ENCODE data around the gene CITED4.

Gene CITED4, protein sequence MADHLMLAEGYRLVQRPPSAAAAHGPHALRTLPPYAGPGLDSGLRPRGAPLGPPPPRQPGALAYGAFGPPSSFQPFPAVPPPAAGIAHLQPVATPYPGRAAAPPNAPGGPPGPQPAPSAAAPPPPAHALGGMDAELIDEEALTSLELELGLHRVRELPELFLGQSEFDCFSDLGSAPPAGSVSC

DNA sequence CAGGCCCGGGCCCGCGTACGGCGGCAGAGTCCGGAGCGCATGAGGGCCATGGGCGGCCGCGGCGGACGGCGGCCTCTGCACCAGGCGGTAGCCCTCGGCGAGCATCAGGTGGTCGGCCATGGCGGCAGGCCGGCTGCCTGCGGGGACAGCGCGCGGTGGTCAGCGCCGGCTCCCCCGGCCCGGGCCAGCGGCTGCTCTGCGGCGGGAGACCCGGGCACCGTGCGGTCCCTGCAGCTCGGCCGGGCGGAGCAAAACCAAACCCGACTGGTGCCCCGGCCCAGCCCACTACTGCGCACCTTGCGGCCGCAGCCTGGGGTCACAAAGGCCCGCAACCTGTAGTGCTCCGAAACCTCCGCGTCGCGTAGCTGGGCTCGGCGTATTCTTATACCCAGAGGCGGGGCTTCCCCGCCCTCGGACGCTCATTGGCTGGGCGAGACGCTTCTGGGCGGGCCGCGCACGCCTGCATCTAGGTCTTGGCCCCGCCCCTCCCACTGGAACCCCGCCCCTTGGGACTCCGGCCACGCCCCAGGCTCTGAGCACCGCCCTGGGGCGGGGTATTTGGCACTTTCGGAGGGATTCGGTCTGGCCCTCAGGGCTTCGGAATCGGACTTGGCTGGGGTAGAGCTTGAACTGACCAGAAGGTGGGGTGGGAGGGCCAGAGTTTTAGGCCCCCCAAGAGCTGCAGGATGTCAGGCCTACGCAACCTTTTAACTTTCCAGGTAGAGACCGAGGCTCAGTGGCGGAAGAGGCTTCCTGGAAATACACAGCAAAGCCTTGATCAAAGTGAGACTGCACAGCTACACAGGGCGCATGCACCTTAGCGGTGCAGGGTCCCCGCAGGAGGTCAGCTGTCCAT, at the start of gene CITED4:
TSS of gene CITED4 (minus strand) at position 356 of the 856 bp plus-strand sequence. CDS start at position 120, 236 bp downstream.
- TF ChIP-seq, protein P1, sequence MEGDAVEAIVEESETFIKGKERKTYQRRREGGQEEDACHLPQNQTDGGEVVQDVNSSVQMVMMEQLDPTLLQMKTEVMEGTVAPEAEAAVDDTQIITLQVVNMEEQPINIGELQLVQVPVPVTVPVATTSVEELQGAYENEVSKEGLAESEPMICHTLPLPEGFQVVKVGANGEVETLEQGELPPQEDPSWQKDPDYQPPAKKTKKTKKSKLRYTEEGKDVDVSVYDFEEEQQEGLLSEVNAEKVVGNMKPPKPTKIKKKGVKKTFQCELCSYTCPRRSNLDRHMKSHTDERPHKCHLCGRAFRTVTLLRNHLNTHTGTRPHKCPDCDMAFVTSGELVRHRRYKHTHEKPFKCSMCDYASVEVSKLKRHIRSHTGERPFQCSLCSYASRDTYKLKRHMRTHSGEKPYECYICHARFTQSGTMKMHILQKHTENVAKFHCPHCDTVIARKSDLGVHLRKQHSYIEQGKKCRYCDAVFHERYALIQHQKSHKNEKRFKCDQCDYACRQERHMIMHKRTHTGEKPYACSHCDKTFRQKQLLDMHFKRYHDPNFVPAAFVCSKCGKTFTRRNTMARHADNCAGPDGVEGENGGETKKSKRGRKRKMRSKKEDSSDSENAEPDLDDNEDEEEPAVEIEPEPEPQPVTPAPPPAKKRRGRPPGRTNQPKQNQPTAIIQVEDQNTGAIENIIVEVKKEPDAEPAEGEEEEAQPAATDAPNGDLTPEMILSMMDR (IDR thresholded peaks at IDR 0.05; ENCODE audit: low read depth, low read length) = no peak; the same call in 1 of the 2 replicates
- peak; percentile 74 for DNase-seq (ENCODE audit: extremely low read depth, low read depth)

DNA sequence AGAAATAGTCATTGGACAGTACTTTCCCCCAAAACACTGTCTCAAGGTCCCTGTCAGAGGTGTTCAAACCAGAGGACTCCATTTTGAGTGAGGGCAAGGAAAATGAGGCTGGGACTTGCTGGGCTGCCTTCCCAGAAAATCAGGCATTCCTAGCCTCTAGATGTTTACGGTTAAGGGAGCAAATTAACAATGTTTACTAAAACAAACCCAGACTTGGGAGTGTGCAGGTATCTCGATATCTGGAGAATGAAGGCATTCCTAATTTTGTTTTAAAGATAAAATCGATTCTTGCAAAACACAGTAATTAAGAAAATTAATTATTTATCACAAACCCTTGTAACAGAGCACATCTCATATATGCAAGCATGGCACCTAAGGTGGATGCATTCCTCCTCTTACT, 48.9 kb upstream of the CITED4 start:
- DNase-seq (ENCODE audit: extremely low read depth, low read depth) = no peak
- TF ChIP-seq, protein P1 (IDR thresholded peaks at IDR 0.05; ENCODE audit: low read depth, low read length) = no peak

DNA sequence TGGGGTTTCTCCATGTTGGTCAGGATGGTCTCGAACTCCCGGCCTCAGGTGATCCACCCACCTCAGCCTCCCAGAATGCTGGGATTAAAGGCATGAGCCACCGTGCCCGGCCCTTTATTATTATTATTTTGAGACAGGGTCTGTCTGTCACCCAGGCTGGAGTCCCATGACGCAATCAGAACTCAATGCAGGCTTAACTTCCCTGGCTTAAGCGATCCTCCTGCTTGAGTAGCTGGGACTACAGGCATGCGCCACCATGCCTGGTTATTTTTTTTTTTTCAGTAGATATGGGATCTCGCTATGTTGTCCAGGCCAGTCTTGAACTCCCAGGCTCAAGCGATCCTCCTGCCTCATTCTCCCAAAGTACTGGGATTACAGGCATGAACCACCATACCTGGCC, 47.1 kb upstream of the CITED4 start:
- DNase-seq (ENCODE audit: extremely low read depth, low read depth) = no peak
- TF ChIP-seq, protein P1 (IDR thresholded peaks at IDR 0.05; ENCODE audit: low read depth, low read length) = no peak

DNA sequence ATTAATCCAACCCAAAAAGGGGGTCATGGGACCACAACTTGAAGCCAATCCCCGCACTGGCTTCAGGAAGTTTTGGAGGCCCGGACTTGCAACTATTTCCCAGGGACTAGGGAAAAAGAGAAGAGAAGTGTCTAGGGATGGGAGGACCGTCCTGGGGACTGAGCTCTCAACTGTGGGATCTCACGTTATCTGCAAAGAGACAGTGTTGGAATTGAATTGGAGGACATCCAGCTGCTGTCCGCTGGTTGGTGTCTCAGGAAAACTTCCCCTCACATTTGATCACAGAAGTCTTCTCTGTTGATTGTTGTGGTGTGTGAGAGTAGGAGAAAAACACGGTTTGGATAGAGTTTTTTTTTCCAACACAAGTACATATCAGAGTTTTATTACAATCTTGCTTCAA, 46.2 kb upstream of the CITED4 start:
- TF ChIP-seq, protein P1 (IDR thresholded peaks at IDR 0.05; ENCODE audit: low read depth, low read length) = no peak
- DNase-seq (ENCODE audit: extremely low read depth, low read depth) = no peak

DNA sequence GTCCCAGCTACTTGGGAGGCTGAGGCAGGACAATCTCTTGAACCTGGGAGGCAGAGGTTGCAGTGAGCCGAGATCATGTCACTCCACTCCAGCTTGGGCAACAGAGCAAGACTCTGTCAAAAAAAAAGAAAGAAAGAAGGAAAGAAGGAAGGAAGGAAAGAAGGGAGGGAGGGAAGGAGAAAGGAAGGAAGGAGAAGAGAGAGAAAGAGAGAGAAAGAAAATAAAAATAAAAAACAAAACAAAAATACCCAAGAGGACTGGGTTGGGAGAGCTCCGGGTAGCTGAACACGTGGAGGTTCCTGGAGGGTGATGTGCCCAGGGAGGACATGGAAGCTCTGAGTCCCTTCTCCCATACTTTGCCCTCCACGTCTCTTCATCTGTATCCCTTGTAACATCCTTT, 45.7 kb upstream of the CITED4 start:
- DNase-seq (ENCODE audit: extremely low read depth, low read depth) = no peak
- TF ChIP-seq, protein P1 (IDR thresholded peaks at IDR 0.05; ENCODE audit: low read depth, low read length) = no peak

DNA sequence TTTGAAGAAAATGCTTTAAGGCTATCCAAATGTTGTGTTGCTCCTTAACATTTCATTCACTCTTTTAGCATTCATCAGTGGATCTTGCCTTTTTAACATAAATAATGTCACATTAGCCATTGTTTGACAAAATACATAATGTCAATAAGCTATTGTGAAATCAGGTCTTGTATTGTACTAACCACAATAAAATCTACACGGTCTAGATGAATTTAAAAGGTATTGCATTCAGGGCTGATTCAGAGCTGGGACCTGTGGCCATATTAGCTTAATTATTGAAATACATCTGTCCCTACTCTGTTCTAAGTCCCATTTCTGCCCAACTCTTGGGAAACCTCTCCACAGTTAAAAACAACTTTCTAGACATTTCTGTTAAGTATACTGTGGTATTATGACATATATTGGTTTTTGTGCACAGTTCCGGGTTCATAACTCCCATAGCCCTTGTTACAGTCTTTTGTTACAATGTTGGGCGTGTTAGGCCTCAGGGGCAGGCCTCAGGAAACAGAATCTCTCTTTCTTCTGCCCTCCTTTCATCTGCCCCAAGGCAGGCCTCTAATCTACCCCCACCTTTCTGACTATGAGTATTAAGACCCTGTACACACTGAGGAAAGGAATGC, 44.7 kb upstream of the CITED4 start:
- TF ChIP-seq, protein P1 (IDR thresholded peaks at IDR 0.05; ENCODE audit: low read depth, low read length) = no peak
- DNase-seq (ENCODE audit: extremely low read depth, low read depth) = no peak

DNA sequence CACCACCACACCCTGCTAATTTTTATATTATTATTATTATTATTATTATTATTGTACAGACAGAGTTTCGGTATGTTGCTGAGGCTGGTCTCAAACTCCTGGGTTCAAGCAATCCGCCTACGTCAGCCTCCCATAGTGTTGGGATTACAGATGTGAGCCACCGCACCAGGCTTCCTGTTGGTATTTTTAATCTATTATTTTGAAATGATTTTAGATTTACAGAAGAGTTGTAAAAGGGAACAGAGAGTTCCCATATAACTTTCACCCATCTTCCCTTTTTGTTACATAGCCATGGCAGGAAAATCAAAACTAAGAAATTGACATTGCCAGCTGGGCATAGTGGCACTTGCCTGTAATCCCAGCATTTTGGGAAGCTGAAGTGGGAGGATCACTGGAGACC, 42.9 kb upstream of the CITED4 start:
- no peak for DNase-seq (ENCODE audit: extremely low read depth, low read depth)
- TF ChIP-seq, protein P1 (IDR thresholded peaks at IDR 0.05; ENCODE audit: low read depth, low read length) = no peak

Data from AG09319 (cell line).